H9 (cell line): ENCODE results near the gene PBX4. TPM values are rescaled to one million over a fixed set of nuclear protein-coding genes. Genes with fewer than 3 reads are reported as not detected.

Experiments
- DNase-seq: peaks from one replicate; pipeline ENCODE4 v3.0.0-alpha.2; 2017
- H2AFZ ChIP-seq: one replicate; pipeline ENCODE4 v1.6.1; 2013; ENCODE audit warnings: mild to moderate bottlenecking, low read length, control low read depth, moderate library complexity
- H2AK5ac ChIP-seq: 2 replicates; pipeline ENCODE4 v1.6.1; 2013; ENCODE audit warnings: low read length, control low read depth, mixed read lengths; ENCODE audit not compliant: insufficient read length
- H2BK120ac ChIP-seq: one replicate; pipeline ENCODE4 v1.6.1; 2013; ENCODE audit warnings: low read depth, mild to moderate bottlenecking, low read length, control low read depth, inconsistent platforms; ENCODE audit not compliant: poor library complexity, severe bottlenecking
- H2BK12ac ChIP-seq: 2 replicates; pipeline ENCODE4 v1.6.1; 2013; ENCODE audit warnings: low read length, control low read depth, mixed read lengths, low read depth; ENCODE audit not compliant: insufficient read length
- H2BK15ac ChIP-seq: 2 replicates; pipeline ENCODE4 v1.6.1; 2013; ENCODE audit warnings: low read depth, low read length, control low read depth
- H2BK20ac ChIP-seq: one replicate; pipeline ENCODE4 v1.6.1; 2013; ENCODE audit warnings: low read depth, mild to moderate bottlenecking, low read length, control low read depth, inconsistent platforms; ENCODE audit not compliant: poor library complexity, severe bottlenecking
- H2BK5ac ChIP-seq: 2 replicates; pipeline ENCODE4 v1.6.1; 2013; ENCODE audit warnings: low read length, control low read depth, mixed read lengths; ENCODE audit not compliant: insufficient read length
- H3K14ac ChIP-seq: 2 replicates; pipeline ENCODE4 v1.6.1; 2013; ENCODE audit warnings: low read length, control low read depth; ENCODE audit not compliant: insufficient read depth
- H3K18ac ChIP-seq: 2 replicates; pipeline ENCODE4 v1.6.1; 2013; ENCODE audit warnings: low read depth, mild to moderate bottlenecking, mixed read lengths, low read length, control low read depth; ENCODE audit not compliant: insufficient read length
- H3K23ac ChIP-seq: 2 replicates; pipeline ENCODE4 v1.6.1; 2013; ENCODE audit warnings: low read length, control low read depth, mixed read lengths, low read depth; ENCODE audit not compliant: insufficient read length
- H3K23me2 ChIP-seq: 2 replicates; pipeline ENCODE4 v1.6.1; 2013; ENCODE audit warnings: low read depth, mild to moderate bottlenecking, mixed read lengths, low read length, control low read depth; ENCODE audit not compliant: insufficient read length, poor library complexity, severe bottlenecking
- H3K27ac ChIP-seq: 2 replicates; pipeline ENCODE4 v1.5.1; 2013; ENCODE audit warnings: low read length, control low read depth, mixed read lengths, low read depth; ENCODE audit not compliant: insufficient read length
- H3K27me3 ChIP-seq: 2 replicates; pipeline ENCODE4 v1.6.1; 2013; ENCODE audit warnings: low read length, control low read depth, inconsistent platforms; ENCODE audit not compliant: insufficient read depth
- H3K4ac ChIP-seq: 2 replicates; pipeline ENCODE4 v1.6.1; 2013; ENCODE audit warnings: low read depth, mild to moderate bottlenecking, control low read depth, inconsistent platforms, low read length, moderate library complexity
- H3K4me1 ChIP-seq: 2 replicates; pipeline ENCODE4 v1.6.1; 2013; ENCODE audit warnings: low read length, control low read depth, inconsistent platforms; ENCODE audit not compliant: insufficient read depth
- H3K4me2 ChIP-seq: 2 replicates; pipeline ENCODE4 v1.6.1; 2013; ENCODE audit warnings: low read length, control low read depth, mixed read lengths; ENCODE audit not compliant: insufficient read length, insufficient read depth
- H3K56ac ChIP-seq: 2 replicates; pipeline ENCODE4 v1.6.1; 2013; ENCODE audit warnings: low read depth, mild to moderate bottlenecking, mixed read lengths, low read length, control low read depth; ENCODE audit not compliant: insufficient read length
- H3K79me1 ChIP-seq: 2 replicates; pipeline ENCODE4 v1.6.1; 2013; ENCODE audit warnings: low read depth, mild to moderate bottlenecking, moderate library complexity, low read length, control low read depth, inconsistent platforms; ENCODE audit not compliant: insufficient read depth, poor library complexity, severe bottlenecking
- H3K79me2 ChIP-seq: 2 replicates; pipeline ENCODE4 v1.6.1; 2013; ENCODE audit warnings: low read length, control low read depth, inconsistent platforms; ENCODE audit not compliant: insufficient read depth
- H3K9ac ChIP-seq: 2 replicates; pipeline ENCODE4 v1.6.1; 2013; ENCODE audit warnings: low read length, control low read depth, mixed read lengths; ENCODE audit not compliant: insufficient read length; ENCODE audit errors: extremely low read depth
- H3K9me3 ChIP-seq: one replicate; pipeline ENCODE4 v1.6.1; 2013; ENCODE audit warnings: low read depth, low read length, inconsistent platforms; ENCODE audit not compliant: control insufficient read depth
- H3T11ph ChIP-seq: one replicate; pipeline ENCODE4 v1.6.1; 2013; ENCODE audit warnings: mild to moderate bottlenecking, low read length, control low read depth, inconsistent platforms
- H4K20me1 ChIP-seq: one replicate; pipeline ENCODE4 v1.6.1; 2013; ENCODE audit not compliant: control insufficient read depth, insufficient read length, insufficient read depth
- H4K5ac ChIP-seq: 2 replicates; pipeline ENCODE4 v1.6.1; 2013; ENCODE audit warnings: low read depth, mild to moderate bottlenecking, mixed read lengths, low read length, control low read depth; ENCODE audit not compliant: insufficient read length
- H4K8ac ChIP-seq: replicated peaks from 2 replicates; pipeline ENCODE4 v1.6.1; 2013; ENCODE audit warnings: low read length, control low read depth, mixed read lengths, low read depth; ENCODE audit not compliant: insufficient read length
- H4K91ac ChIP-seq: 2 replicates; pipeline ENCODE4 v1.6.1; 2013; ENCODE audit warnings: low read depth, mild to moderate bottlenecking, moderate library complexity, mixed read lengths, low read length, control low read depth; ENCODE audit not compliant: insufficient read length
- H3K27ac Mint-ChIP-seq, 3 experiments: 2 replicates in 2 of 3; 3 replicates in 1 of 3; pipeline ENCODE4 v1.8.0; 2020 to 2021; ENCODE audit warnings: mixed read lengths in 3 of 3, mild to moderate bottlenecking in 1 of 3, moderate library complexity in 1 of 3
- H3K27me3 Mint-ChIP-seq: 2 replicates; pipeline ENCODE4 v1.8.0; 2021; ENCODE audit warnings: low read depth, mild to moderate bottlenecking, moderate library complexity, mixed read lengths
- H3K36me3 Mint-ChIP-seq, 3 experiments: 2 replicates in 2 of 3; 3 replicates in 1 of 3; pipeline ENCODE4 v1.8.0; 2020 to 2021; ENCODE audit warnings: low read depth in 3 of 3, mixed read lengths in 3 of 3; ENCODE audit not compliant: insufficient read depth in 1 of 3
- H3K4me1 Mint-ChIP-seq, 2 experiments: 2 replicates each; pipeline ENCODE4 v1.8.0; 2020; ENCODE audit warnings: mixed read lengths in 2 of 2
- H3K4me3 Mint-ChIP-seq, 2 experiments: 2 replicates in 1 of 2; 3 replicates in 1 of 2; pipeline ENCODE4 v1.8.0; 2020 to 2021; ENCODE audit warnings: mild to moderate bottlenecking in 2 of 2, mixed read lengths in 2 of 2, moderate library complexity in 1 of 2
- H3K9me3 Mint-ChIP-seq, 2 experiments: 2 replicates in 1 of 2; 3 replicates in 1 of 2; pipeline ENCODE4 v1.8.0; 2020; ENCODE audit warnings: mild to moderate bottlenecking in 2 of 2, mixed read lengths in 2 of 2, moderate library complexity in 1 of 2
- WGBS: extraction: QIAGEN DNeasy Blood & Tissue Kit; methylation state at CpG from one replicate; pipeline ENCODE4 v1.1.7; 2013; ENCODE audit warnings: missing lambda C conversion rate, low lambda C conversion rate, mixed read lengths; ENCODE audit not compliant: insufficient read length; ENCODE audit errors: extremely low coverage; 5-methylcytosine and 5-hydroxymethylcytosine counted together
- total RNA-seq: library from RNA; stranded (reverse); gene quantifications from 2 replicates; pipeline ENCODE4 v1.2.1, GENCODE V29; 2021
- TF ChIP-seq, protein P1 (sequence below): fragments of 200-600 bp; sonication (generic); conservative IDR thresholded peaks from 3 replicates; pipeline ENCODE4 v1.8.0; 2021; ENCODE audit warnings: antibody characterized with exemption, mild to moderate bottlenecking

PBX4 gene
- total RNA-seq, 1 experiment from 2014 or later: 3.3 TPM

DNA sequence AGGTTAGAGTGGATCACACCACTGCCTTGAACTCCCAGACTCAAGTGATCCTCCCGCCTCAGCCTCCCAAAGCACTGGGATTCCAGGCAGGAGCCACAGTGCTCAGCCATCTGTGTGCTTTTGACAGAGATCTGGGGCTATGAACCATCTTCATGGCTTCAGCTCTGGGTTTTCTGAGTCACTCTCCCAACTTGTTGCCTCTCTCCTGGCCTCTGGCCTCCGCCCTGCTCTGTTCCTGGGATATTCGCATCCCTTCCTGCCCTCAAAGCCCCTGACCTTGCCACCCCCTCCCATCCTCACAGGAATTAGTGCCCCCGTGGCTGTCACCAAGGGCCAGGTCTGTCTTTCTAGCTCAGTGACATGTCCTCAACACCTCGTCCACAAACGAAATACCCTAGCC lies 30.7 kb upstream of the PBX4 start:
- no peak overlapping the region for H3K4me3 Mint-ChIP-seq
- no peak overlapping the region for H2BK120ac ChIP-seq
- H3K18ac ChIP-seq: no peak overlapping the region
- peaks cover 34 to 94% (median 83%) of the 10 kb centered on the region in 3 experiments; a peak in 6 of 7 replicates for H3K36me3 Mint-ChIP-seq
- H2BK20ac ChIP-seq: no peak overlapping the region
- H4K8ac ChIP-seq: no peak overlapping the region
- no peak overlapping the region for H2AFZ ChIP-seq
- no peak overlapping the region for H3K27ac ChIP-seq
- no peak for DNase-seq
- no peak overlapping the region for H3T11ph ChIP-seq
- H4K5ac ChIP-seq: no peak overlapping the region
- H3K9ac ChIP-seq: no peak overlapping the region
- no peak overlapping the region for H3K4ac ChIP-seq
- H3K79me2 ChIP-seq: no peaks in the 10 kb centered on the region
- no peak overlapping the region for H2AK5ac ChIP-seq
- no peaks in the 10 kb centered on the region; the same call in 1 of the 2 replicates for H3K27me3 Mint-ChIP-seq
- no peak overlapping the region for H2BK15ac ChIP-seq
- H3K4me1 ChIP-seq: no peaks in the 10 kb centered on the region
- H3K23ac ChIP-seq: no peak overlapping the region
- no peaks in the 10 kb centered on the region for H3K9me3 Mint-ChIP-seq
- H2BK5ac ChIP-seq: no peak overlapping the region
- WGBS: no CpG with 5 or more reads among the region's 6 CpGs
- no peaks in the 10 kb centered on the region for H3K23me2 ChIP-seq
- H3K56ac ChIP-seq: no peak overlapping the region
- no peak overlapping the region for H3K27ac Mint-ChIP-seq
- no peaks in the 10 kb centered on the region for H3K4me1 Mint-ChIP-seq
- no peaks in the 10 kb centered on the region for H3K27me3 ChIP-seq
- TF ChIP-seq, protein P1, sequence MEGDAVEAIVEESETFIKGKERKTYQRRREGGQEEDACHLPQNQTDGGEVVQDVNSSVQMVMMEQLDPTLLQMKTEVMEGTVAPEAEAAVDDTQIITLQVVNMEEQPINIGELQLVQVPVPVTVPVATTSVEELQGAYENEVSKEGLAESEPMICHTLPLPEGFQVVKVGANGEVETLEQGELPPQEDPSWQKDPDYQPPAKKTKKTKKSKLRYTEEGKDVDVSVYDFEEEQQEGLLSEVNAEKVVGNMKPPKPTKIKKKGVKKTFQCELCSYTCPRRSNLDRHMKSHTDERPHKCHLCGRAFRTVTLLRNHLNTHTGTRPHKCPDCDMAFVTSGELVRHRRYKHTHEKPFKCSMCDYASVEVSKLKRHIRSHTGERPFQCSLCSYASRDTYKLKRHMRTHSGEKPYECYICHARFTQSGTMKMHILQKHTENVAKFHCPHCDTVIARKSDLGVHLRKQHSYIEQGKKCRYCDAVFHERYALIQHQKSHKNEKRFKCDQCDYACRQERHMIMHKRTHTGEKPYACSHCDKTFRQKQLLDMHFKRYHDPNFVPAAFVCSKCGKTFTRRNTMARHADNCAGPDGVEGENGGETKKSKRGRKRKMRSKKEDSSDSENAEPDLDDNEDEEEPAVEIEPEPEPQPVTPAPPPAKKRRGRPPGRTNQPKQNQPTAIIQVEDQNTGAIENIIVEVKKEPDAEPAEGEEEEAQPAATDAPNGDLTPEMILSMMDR: no peak
- no peaks in the 10 kb centered on the region for H3K9me3 ChIP-seq
- no peak overlapping the region for H2BK12ac ChIP-seq
- H3K14ac ChIP-seq: no peak overlapping the region
- H3K79me1 ChIP-seq: no peaks in the 10 kb centered on the region
- H4K20me1 ChIP-seq: no peaks in the 10 kb centered on the region
- no peak overlapping the region for H4K91ac ChIP-seq
- no peak overlapping the region for H3K4me2 ChIP-seq
